T-cell (primary cell): ENCODE measurements around the gene SLC41A1. TPM values are rescaled to one million over a fixed set of nuclear protein-coding genes. Genes with fewer than 3 reads are reported as not detected.
A peak's percentile ranks its signal among the peaks of the same experiment; 100 is the strongest.

ENCODE experiments used
- ATAC-seq, 4 experiments: fragments of 200-7000 bp in 3 of 4; fragments of 150-1000 bp in 1 of 4; cut with Tn5 transposase; replicated peaks in 1 of 4; 1 replicate in 3 of 4; 2 replicates in 1 of 4; pipeline ENCODE4 v1.10.0; 2021; ENCODE audit warnings: moderate library complexity in 3 of 4, mild to moderate bottlenecking in 2 of 4, moderate number of reproducible peaks in 1 of 4
- CTCF ChIA-PET, 2 donors: fragments of 300-600 bp; sonication (Branson Sonifier 250); formaldehyde crosslinking; loops; one replicate each; lab custom pipeline; 2022; ENCODE audit warnings: antibody characterized with exemption in 2 of 2; lab: Charles Lee
- POLR2A ChIA-PET, 2 donors: fragments of 300-600 bp; sonication (Branson Sonifier 250); formaldehyde crosslinking; loops; one replicate each; lab custom pipeline; 2022; ENCODE audit warnings: antibody characterized with exemption in 2 of 2; lab: Charles Lee
- DNase-seq, 35 experiments: peaks; one replicate each; pipeline versions ENCODE4 v3.0.0 to v3.0.0-alpha.2; 2013 to 2023
- H3K27ac ChIP-seq: one replicate; pipeline ENCODE4 v1.5.1; 2013; ENCODE audit warnings: low read length
- H3K27me3 ChIP-seq, 2 experiments: replicated peaks in 1 of 2; 1 replicate in 1 of 2; 2 replicates in 1 of 2; pipeline versions ENCODE4 v1.6.1 to v1.7.0; 2013; ENCODE audit warnings: low read length in 1 of 2, mixed read lengths in 1 of 2; ENCODE audit not compliant: control insufficient read depth in 2 of 2, insufficient read depth in 2 of 2; ENCODE audit errors: extremely low read depth in 1 of 2
- H3K36me3 ChIP-seq, 2 donors: 1 replicate in 1 of 2; 2 replicates in 1 of 2; pipeline versions ENCODE4 v1.6.1 to v1.7.0; 2013; ENCODE audit warnings: low read length in 1 of 2; ENCODE audit not compliant: control insufficient read depth in 2 of 2, insufficient read depth in 1 of 2; ENCODE audit errors: extremely low read depth in 1 of 2
- H3K4me1 ChIP-seq, 2 experiments: 1 replicate in 1 of 2; 2 replicates in 1 of 2; pipeline versions ENCODE4 v1.6.1 to v1.7.0; 2013; ENCODE audit warnings: low read length in 2 of 2, mixed read lengths in 1 of 2; ENCODE audit not compliant: insufficient read depth in 2 of 2, control insufficient read depth in 1 of 2; ENCODE audit errors: extremely low read depth in 1 of 2
- H3K4me3 ChIP-seq, 2 donors: 1 replicate in 1 of 2; 2 replicates in 1 of 2; pipeline versions ENCODE4 v1.5.1 to v1.7.0; 2013; ENCODE audit warnings: mild to moderate bottlenecking in 2 of 2, low read length in 1 of 2, moderate library complexity in 1 of 2; ENCODE audit not compliant: control insufficient read depth in 1 of 2; ENCODE audit errors: extremely low read depth in 1 of 2
- H3K9me3 ChIP-seq: 2 replicates; pipeline ENCODE4 v1.7.0; 2013
- H3K27ac Mint-ChIP-seq, 2 donors: one replicate each; pipeline ENCODE4 v1.8.0; 2020 to 2021; ENCODE audit warnings: mild to moderate bottlenecking in 2 of 2, mixed read lengths in 2 of 2
- H3K27me3 Mint-ChIP-seq, 2 donors: one replicate each; pipeline ENCODE4 v1.8.0; 2021 to 2022; ENCODE audit warnings: mixed read lengths in 2 of 2
- H3K36me3 Mint-ChIP-seq: one replicate; pipeline ENCODE4 v1.8.0; 2021; ENCODE audit warnings: mixed read lengths
- H3K4me1 Mint-ChIP-seq, 3 donors: one replicate each; pipeline ENCODE4 v1.8.0; 2020 to 2022; ENCODE audit warnings: mixed read lengths in 3 of 3, mild to moderate bottlenecking in 1 of 3
- H3K4me3 Mint-ChIP-seq, 3 donors: one replicate each; pipeline ENCODE4 v1.8.0; 2020 to 2022; ENCODE audit warnings: mild to moderate bottlenecking in 3 of 3, mixed read lengths in 3 of 3, moderate library complexity in 3 of 3
- H3K9me3 Mint-ChIP-seq, 3 donors: one replicate each; pipeline ENCODE4 v1.8.0; 2020 to 2022; ENCODE audit warnings: mixed read lengths in 3 of 3
- WGBS: methylation state at CpG from one replicate; pipeline ENCODE4 v1.1.5; 2013; ENCODE audit warnings: missing lambda C conversion rate; ENCODE audit not compliant: insufficient coverage; 5-methylcytosine and 5-hydroxymethylcytosine counted together
- total RNA-seq, 35 experiments: library from RNA in 6 of 35; stranded (reverse) in 6 of 35; fragments of 120-200 nt in 1 of 35; gene quantifications; one replicate each; pipeline versions ENCODE4 v1.2.1 to v1.2.4 and lab custom pipeline; 2013 to 2026

SLC41A1 gene
- total RNA-seq, 5 donors from 2014 or later (not counting 1 experiment from before 2014, with no cell fraction given) = 23.5 to 31.3 (median 27.4) TPM

DNA sequence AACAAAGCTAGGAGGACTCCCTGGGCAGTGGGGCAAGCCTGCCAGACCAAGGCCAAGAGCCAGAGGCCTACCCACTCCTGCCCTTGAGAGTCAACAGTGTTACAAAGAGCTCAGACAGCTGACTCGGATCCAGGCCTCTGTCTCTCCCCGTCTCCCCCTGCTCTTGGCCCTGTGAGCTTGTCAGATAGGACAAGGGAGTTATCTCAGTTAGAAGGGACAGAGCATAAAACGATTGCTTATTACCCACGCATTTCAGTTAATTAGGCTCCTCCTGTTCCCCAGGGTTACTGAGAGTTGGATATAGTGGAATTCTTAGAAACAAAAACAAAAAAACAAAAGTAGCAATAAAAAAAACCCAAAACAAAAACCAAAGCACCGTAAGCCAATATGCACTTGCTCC, 1.3 kb downstream of the SLC41A1 start:
- Mint-ChIP-seq H3K4me3 (peak overlapping the region; percentile 89 to 96 (median 91)), H3K9me3 (no peaks in the 10 kb centered on the region), H3K36me3 (peaks cover 18% of the 10 kb centered on the region), H3K27ac (peak overlapping the region; percentile 88 to 94), H3K27me3 (no peaks in the 10 kb centered on the region), H3K4me1 (peaks cover 61 to 70% (median 67%) of the 10 kb centered on the region in 3 donors)
- H3K36me3 ChIP-seq = no peaks in the 10 kb centered on the region
- no CpG with 5 or more reads among the region's 5 CpGs for WGBS
- POLR2A ChIA-PET = interaction anchor here in 1 of 2 donors (0.7 kb wide), 1 partner anchor 802 kb away, joined by 3 read pairs; no protein-coding TSS in a partner anchor
- H3K27ac ChIP-seq = peak overlapping the region; percentile 43
- ATAC-seq (no peak), DNase-seq (no peak)
- no peak overlapping the region for H3K4me3 ChIP-seq
- peaks cover 0 to 9% of the 10 kb centered on the region in 2 experiments for H3K27me3 ChIP-seq
- peaks cover 24 to 62% of the 10 kb centered on the region in 2 experiments for H3K4me1 ChIP-seq
- no peaks in the 10 kb centered on the region for H3K9me3 ChIP-seq
- CTCF ChIA-PET = interaction anchor here (0.6 to 1.6 kb wide), 7 partner anchors 20 to 609 kb away, joined by 3 to 5 read pairs (median 3); no protein-coding TSS in a partner anchor

DNA sequence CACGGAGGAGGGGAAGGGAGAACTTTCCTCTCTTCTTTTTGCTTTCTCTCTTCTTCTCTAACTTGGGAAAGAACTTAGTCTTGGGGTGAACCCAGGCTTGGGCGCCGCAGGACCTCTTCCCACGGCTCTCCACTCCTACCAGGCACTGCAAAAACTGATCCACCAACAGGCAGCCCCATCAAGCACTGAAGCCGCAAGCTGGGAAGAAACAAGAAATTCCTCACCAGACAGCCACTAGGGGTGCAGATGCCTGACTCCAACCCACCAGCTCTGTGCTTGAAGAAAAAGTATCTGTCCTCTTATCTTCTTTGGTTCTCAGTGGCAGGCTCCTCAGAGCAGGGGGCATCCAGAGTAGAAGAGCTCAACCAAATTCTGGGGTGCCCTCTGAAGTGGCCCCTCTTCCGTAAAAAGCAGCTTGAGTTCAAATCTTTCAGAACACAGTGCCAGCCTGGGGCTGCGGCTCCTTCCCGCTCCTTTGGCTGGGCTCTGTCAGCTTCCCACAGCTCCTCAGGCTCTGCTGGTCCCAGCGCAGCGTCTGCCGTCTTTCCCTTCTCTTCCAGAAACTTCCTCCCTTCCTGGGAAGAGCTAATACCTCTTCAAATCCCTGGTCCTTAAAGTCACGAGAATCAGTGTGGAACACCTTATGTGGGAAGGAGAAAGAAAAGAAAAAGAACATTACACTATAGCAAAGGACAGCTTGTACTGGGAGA, 2.4 kb downstream of the SLC41A1 start:
- ChIA-PET CTCF (interaction anchor here in 1 of 2 donors (0.6 to 1.6 kb wide), 2 partner anchors 108 to 166 kb away, joined by 5 to 6 read pairs; no protein-coding TSS in a partner anchor), POLR2A (no interaction called here)
- Mint-ChIP-seq H3K4me3 (peak overlapping the region in 2 of 3 donors; percentile 13 to 96), H3K36me3 (peaks cover 18% of the 10 kb centered on the region), H3K27me3 (no peaks in the 10 kb centered on the region), H3K27ac (peak overlapping the region; percentile 88 to 94), H3K4me1 (peaks cover 72 to 80% (median 77%) of the 10 kb centered on the region in 3 donors), H3K9me3 (no peaks in the 10 kb centered on the region)
- no peak overlapping the region for H3K27ac ChIP-seq
- H3K4me3 ChIP-seq = no peak overlapping the region
- WGBS = 94% methylated on average over 4 of the region's 12 CpGs
- no peaks in the 10 kb centered on the region for H3K9me3 ChIP-seq
- H3K36me3 ChIP-seq = no peaks in the 10 kb centered on the region
- DNase-seq (peak in 1 of 35 experiments; percentile 31), ATAC-seq (no peak)
- peaks cover 33 to 73% of the 10 kb centered on the region in 2 experiments for H3K4me1 ChIP-seq
- peaks cover 0 to 9% of the 10 kb centered on the region in 2 experiments for H3K27me3 ChIP-seq

DNA sequence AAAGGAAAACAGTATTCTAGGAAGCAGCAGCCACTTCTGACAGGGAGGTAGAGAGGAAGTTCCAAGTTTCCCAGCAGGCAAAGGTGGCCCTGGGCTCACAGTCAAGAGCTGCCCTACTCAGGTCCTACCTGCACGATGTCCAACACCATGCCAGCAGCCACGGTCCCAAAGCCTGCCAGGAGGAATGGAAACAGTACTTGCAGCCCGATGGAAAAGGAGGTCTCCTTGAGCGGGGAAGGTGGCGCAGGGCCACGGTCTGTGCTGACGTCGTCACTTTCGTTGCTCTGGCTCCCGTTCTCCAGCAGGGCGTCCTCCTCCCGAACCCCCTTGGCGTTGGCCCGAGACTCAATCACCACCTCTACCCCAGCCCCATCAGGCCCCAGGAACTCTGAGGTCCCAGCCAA, 3.1 kb downstream of the SLC41A1 start:
- Histone ChIP-seq H3K27ac (no peak overlapping the region), H3K36me3 (no peaks in the 10 kb centered on the region), H3K4me1 (peaks cover 39 to 80% of the 10 kb centered on the region in 2 experiments), H3K4me3 (no peak overlapping the region), H3K9me3 (no peaks in the 10 kb centered on the region), H3K27me3 (peaks cover 0 to 9% of the 10 kb centered on the region in 2 experiments)
- POLR2A ChIA-PET = no interaction called here
- H3K27ac Mint-ChIP-seq = no peak overlapping the region
- H3K27me3 Mint-ChIP-seq = no peaks in the 10 kb centered on the region
- H3K4me1 Mint-ChIP-seq = peaks cover 78 to 84% (median 84%) of the 10 kb centered on the region in 3 donors
- CTCF ChIA-PET = interaction anchor here in 1 of 2 donors (0.6 kb wide), 1 partner anchor 76 kb away, joined by 3 read pairs; no protein-coding TSS in a partner anchor
- ATAC-seq (no peak), DNase-seq (no peak)
- H3K36me3 Mint-ChIP-seq = peaks cover 18% of the 10 kb centered on the region
- 96% methylated on average over 6 of the region's 14 CpGs for WGBS
- H3K4me3 Mint-ChIP-seq = peak overlapping the region in 2 of 3 donors; percentile 13 to 96
- no peaks in the 10 kb centered on the region for H3K9me3 Mint-ChIP-seq

DNA sequence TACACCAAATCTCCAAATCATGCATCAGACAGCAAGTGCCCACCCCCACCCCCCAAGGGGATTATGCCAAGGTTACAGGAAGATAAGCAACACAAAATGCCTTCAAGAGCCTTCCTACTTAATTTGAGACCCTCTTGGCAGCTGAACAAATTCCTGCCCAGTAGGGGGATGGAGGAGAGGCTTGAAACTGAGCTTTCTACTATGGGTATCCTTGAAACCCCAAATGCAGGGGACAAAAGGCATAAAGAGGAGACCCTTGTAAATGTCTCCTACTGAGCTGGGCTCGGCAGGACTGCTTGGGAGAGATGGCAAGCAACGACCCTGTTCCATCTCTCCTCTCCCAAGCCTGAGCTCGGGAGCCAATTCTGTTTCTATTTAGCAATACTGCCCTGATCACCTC, 3.5 kb downstream of the SLC41A1 start:
- H3K27ac Mint-ChIP-seq = peak overlapping the region in 1 of 2 donors; percentile 36

DNA sequence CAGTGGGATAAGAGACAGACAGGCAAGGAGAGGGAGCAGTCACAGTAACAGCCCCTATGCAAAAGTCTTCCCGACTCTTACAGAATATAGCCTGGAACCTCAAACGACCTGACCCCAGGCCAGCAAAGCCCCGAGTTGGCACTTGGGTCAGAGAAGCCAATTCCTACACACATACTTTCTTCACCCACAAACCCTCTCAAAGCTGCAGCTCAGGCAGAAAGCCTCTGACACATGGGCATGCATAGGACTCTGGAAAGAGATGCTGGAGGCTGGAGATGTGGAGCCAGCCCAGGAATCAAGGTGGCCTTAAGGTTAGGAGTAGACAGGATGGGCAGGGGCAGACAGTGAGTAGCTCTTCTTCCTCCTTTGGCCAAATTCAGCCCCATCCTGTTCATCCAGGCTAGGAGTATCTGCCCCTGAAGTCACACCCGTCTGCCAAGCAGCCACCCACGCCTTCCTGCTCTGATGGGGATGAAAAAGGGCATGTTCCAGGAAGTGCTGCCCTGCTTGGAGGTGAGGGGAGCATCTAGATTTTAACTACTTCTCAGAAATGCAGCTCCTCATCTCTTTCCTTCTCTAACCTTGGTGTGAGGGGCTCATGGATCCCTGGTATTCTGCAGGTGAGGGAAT, 7.8 kb downstream of the SLC41A1 start:
- Histone ChIP-seq H3K27ac (no peak overlapping the region), H3K27me3 (no peaks in the 10 kb centered on the region), H3K9me3 (no peaks in the 10 kb centered on the region), H3K4me3 (peak overlapping the region in 1 of 2 donors; percentile 40), H3K4me1 (peaks cover 25 to 58% of the 10 kb centered on the region in 2 experiments), H3K36me3 (peaks cover under 1 to 8% of the 10 kb centered on the region in 2 donors)
- ChIA-PET CTCF (interaction anchor here (0.5 to 1.1 kb wide), 4 partner anchors 11 to 81 kb away, joined by 3 to 4 read pairs (median 4); no protein-coding TSS in a partner anchor), POLR2A (no interaction called here)
- Mint-ChIP-seq H3K36me3 (peaks cover 13% of the 10 kb centered on the region), H3K9me3 (no peaks in the 10 kb centered on the region), H3K27ac (peak overlapping the region; percentile 81 to 88), H3K4me3 (peak overlapping the region; percentile 10 to 96 (median 40)), H3K27me3 (no peaks in the 10 kb centered on the region), H3K4me1 (peaks cover 67 to 72% (median 68%) of the 10 kb centered on the region in 3 donors)
- peak; percentile 63 to 77 (median 67) for ATAC-seq
- peak in 11 of 35 experiments; percentile 7 to 28 (median 19) for DNase-seq
- WGBS = no CpG with 5 or more reads among the region's 5 CpGs

More for the DNA sequence above, 3.5 kb downstream of the SLC41A1 start:
- Mint-ChIP-seq H3K27me3 (no peaks in the 10 kb centered on the region), H3K9me3 (no peaks in the 10 kb centered on the region), H3K36me3 (peaks cover 18% of the 10 kb centered on the region), H3K4me1 (peaks cover 83 to 87% (median 85%) of the 10 kb centered on the region in 3 donors), H3K4me3 (peak overlapping the region; percentile 31 to 96 (median 46))
- Histone ChIP-seq H3K27ac (no peak overlapping the region), H3K27me3 (peaks cover 0 to 9% of the 10 kb centered on the region in 2 experiments), H3K9me3 (no peaks in the 10 kb centered on the region), H3K36me3 (no peaks in the 10 kb centered on the region), H3K4me3 (no peak overlapping the region), H3K4me1 (peaks cover 43 to 84% of the 10 kb centered on the region in 2 experiments)
- ATAC-seq (no peak), DNase-seq (no peak)
- ChIA-PET CTCF (interaction anchor here (0.6 kb wide), 2 partner anchors 28 to 76 kb away, joined by 3 to 4 read pairs; no protein-coding TSS in a partner anchor), POLR2A (no interaction called here)
- 100% methylated on average over 1 of the region's 3 CpGs for WGBS

DNA sequence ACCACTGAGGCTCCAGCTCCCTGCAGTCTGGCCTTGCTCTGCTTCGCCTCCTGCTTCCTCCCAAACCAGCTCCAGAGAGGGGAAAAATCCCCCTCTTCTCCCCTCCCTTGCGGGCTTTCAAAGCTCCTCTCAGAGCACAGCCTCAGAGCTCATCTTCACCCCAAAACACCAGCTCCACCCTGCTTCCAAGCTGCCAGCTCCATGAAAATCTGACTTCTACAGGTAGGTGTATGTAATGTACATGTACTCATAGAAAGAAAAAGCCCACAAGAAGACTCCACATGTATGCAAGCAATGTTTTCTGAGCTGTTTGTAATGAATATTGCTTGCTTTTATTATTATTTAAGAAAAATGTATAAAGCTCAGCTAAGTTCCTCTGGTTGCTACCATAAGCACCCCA, 8.4 kb downstream of the SLC41A1 start:
- H3K36me3 ChIP-seq = peaks cover 3 to 14% of the 10 kb centered on the region in 2 donors
- DNase-seq (no peak), ATAC-seq (no peak)
- no peaks in the 10 kb centered on the region for H3K27me3 ChIP-seq
- ChIA-PET POLR2A (no interaction called here), CTCF (interaction anchor here (0.5 to 0.9 kb wide), 4 partner anchors 11 to 95 kb away, joined by 3 to 4 read pairs (median 4); no protein-coding TSS in a partner anchor)
- no peaks in the 10 kb centered on the region for H3K9me3 ChIP-seq
- H3K27ac ChIP-seq = no peak overlapping the region
- H3K4me1 Mint-ChIP-seq = peaks cover 61 to 66% (median 65%) of the 10 kb centered on the region in 3 donors
- no CpG with 5 or more reads among the region's 2 CpGs for WGBS
- H3K36me3 Mint-ChIP-seq = peaks cover 16% of the 10 kb centered on the region
- no peak overlapping the region for H3K4me3 ChIP-seq
- peak overlapping the region; percentile 56 to 81 for H3K27ac Mint-ChIP-seq
- peaks cover 21 to 52% of the 10 kb centered on the region in 2 experiments for H3K4me1 ChIP-seq
- H3K9me3 Mint-ChIP-seq = no peaks in the 10 kb centered on the region
- H3K4me3 Mint-ChIP-seq = peak overlapping the region in 1 of 3 donors; percentile 96
- H3K27me3 Mint-ChIP-seq = no peaks in the 10 kb centered on the region
